ENCODE results near the gene KIAA1217. TPM values are rescaled to one million over a fixed set of nuclear protein-coding genes. Genes with fewer than 3 reads are reported as not detected.

The KIAA1217 gene
- polyA plus RNA-seq, 1 of the 3 experiments (the other 2 are of a cell fraction), result 7.2 TPM

GRCh38 chr10:24174014-24174413, 34.9 kb upstream of the KIAA1217 start:
- Histone ChIP-seq H3K79me2 (ENCODE audit: insufficient read depth) (no peaks in the 10 kb centered on the region), H3K4me3 (ENCODE audit: low read depth in 2 of 2, low read length in 1 of 2) (no peak overlapping the region), H4K20me1 (ENCODE audit: insufficient read depth) (no peaks in the 10 kb centered on the region), H2AFZ (ENCODE audit: low read depth) (no peak overlapping the region), H3K9ac (no peak overlapping the region), H3K9me2 (no peaks in the 10 kb centered on the region), H3K4me1 (ENCODE audit: control insufficient read depth in 1 of 2, insufficient read depth in 2 of 2, low read depth in 1 of 2, low read length in 1 of 2) (no peaks in the 10 kb centered on the region), H3F3A (replicated peaks; ENCODE audit: insufficient read depth) (no peaks in the 10 kb centered on the region), H3K27me3 (ENCODE audit: insufficient read depth) (no peaks in the 10 kb centered on the region), H3K4me2 (no peak overlapping the region), H3K27ac (ENCODE audit: low read depth in 2 of 2, low read length in 1 of 2) (no peak overlapping the region), H3K36me3 (replicated peaks in 1 of 2; ENCODE audit: control insufficient read depth in 1 of 2, insufficient read depth in 2 of 2, low read length in 1 of 2) (no peaks in the 10 kb centered on the region), H3K9me3 (no peaks in the 10 kb centered on the region)
- DNase-seq, result no peak
- 39% methylated on average over 2 of the region's 2 CpGs for WGBS (ENCODE audit: low lambda C conversion rate)
- CTCF ChIA-PET, result interaction anchor here (1.0 kb wide), 1 partner anchor 19 kb away, joined by 3 read pairs; no protein-coding TSS in a partner anchor
- no peak for TF ChIP-seq RAD21 (IDR thresholded peaks at IDR 0.05; ENCODE audit: low read length)
- TF ChIP-seq PBX3 (IDR thresholded peaks at IDR 0.05), result no peak
- TF ChIP-seq EZH2phosphoT487 (IDR thresholded peaks at IDR 0.05; ENCODE audit: borderline replicate concordance, low read depth), result no peak
- TF ChIP-seq SIN3A (IDR thresholded peaks at IDR 0.05; ENCODE audit: borderline replicate concordance, low read depth, low read length), result no peak
- no peak for TF ChIP-seq REST (IDR thresholded peaks at IDR 0.05; ENCODE audit: low read depth, low read length)
- TF ChIP-seq RXRA (IDR thresholded peaks at IDR 0.05; ENCODE audit: borderline replicate concordance, low read depth), result no peak
- no peak for TF ChIP-seq SMC3 (IDR thresholded peaks at IDR 0.05; ENCODE audit: low read depth, low read length)
- no peak for TF ChIP-seq YY1 (IDR thresholded peaks at IDR 0.05; ENCODE audit: low read depth)
- no peak for TF ChIP-seq NFIC (IDR thresholded peaks at IDR 0.05; ENCODE audit: borderline replicate concordance)
- TF ChIP-seq MXI1 (IDR thresholded peaks at IDR 0.05; ENCODE audit: low read depth, low read length), result no peak
- no peak for TF ChIP-seq USF1 (IDR thresholded peaks at IDR 0.05; ENCODE audit: borderline replicate concordance, low read depth)
- POLR2A ChIA-PET, result no interaction called here

- Histone ChIP-seq H3K4me2 (no peak overlapping the region), H3K36me3 (replicated peaks in 1 of 2; ENCODE audit: control insufficient read depth in 1 of 2, insufficient read depth in 2 of 2, low read length in 1 of 2) (no peaks in the 10 kb centered on the region), H3F3A (replicated peaks; ENCODE audit: insufficient read depth) (no peaks in the 10 kb centered on the region), H3K9me3 (no peaks in the 10 kb centered on the region), H3K9me2 (no peaks in the 10 kb centered on the region), H3K27me3 (ENCODE audit: insufficient read depth) (no peaks in the 10 kb centered on the region), H4K20me1 (ENCODE audit: insufficient read depth) (no peaks in the 10 kb centered on the region), H3K9ac (no peak overlapping the region), H3K4me1 (ENCODE audit: control insufficient read depth in 1 of 2, insufficient read depth in 2 of 2, low read depth in 1 of 2, low read length in 1 of 2) (no peaks in the 10 kb centered on the region), H2AFZ (ENCODE audit: low read depth) (no peak overlapping the region), H3K4me3 (ENCODE audit: low read depth in 2 of 2, low read length in 1 of 2) (no peak overlapping the region), H3K27ac (ENCODE audit: low read depth in 2 of 2, low read length in 1 of 2) (no peak overlapping the region), H3K79me2 (ENCODE audit: insufficient read depth) (no peaks in the 10 kb centered on the region)
- WGBS (ENCODE audit: low lambda C conversion rate), result 72% methylated on average over 3 of the region's 19 CpGs
- ChIA-PET CTCF (interaction anchor here (1.1 kb wide), 1 partner anchor 342 kb away, joined by 4 read pairs; no protein-coding TSS in a partner anchor), POLR2A (no interaction called here)
- no peak for DNase-seq
- TF ChIP-seq IRF3 (IDR thresholded peaks at IDR 0.05; ENCODE audit: low read depth, low read length) (no peak), CHD2 (IDR thresholded peaks at IDR 0.05; ENCODE audit: low read length, partially characterized antibody) (no peak), RXRA (IDR thresholded peaks at IDR 0.05; ENCODE audit: borderline replicate concordance, low read depth) (no peak), REST (IDR thresholded peaks at IDR 0.05; ENCODE audit: low read depth, low read length) (no peak), CTCF (IDR thresholded peaks at IDR 0.05) (no peak), RAD21 (IDR thresholded peaks at IDR 0.05; ENCODE audit: low read length) (no peak)
These were observed 32.3 kb upstream of the KIAA1217 start for GRCh38 chr10:24176658-24177057.
